H4 (cell line): Measurements from ENCODE around the gene SPTAN1. TPM values are rescaled to one million over a fixed set of nuclear protein-coding genes. Genes with fewer than 3 reads are reported as not detected.
"Not testable (repeated sequence)": the region's sequence is repeated elsewhere in the genome, so short reads cannot be mapped to it uniquely, and the experiment has no call there.

Experiments used
- DNase-seq: peaks from one replicate; pipeline ENCODE4 v3.0.0-alpha.2; 2015; ENCODE audit warnings: low spot score
- total RNA-seq: library from RNA; depleted of rRNA; stranded (reverse); fragments of >200 nt; shearing (Covaris generic); gene quantifications from 2 replicates; pipeline ENCODE4 v1.2.3, GENCODE V29; 2014; rRNA removed

SPTAN1 gene
- 46.5 and 52.8 TPM in 2 replicates for total RNA-seq

- DNase-seq: peak; percentile 78
These were observed at the start of gene SPTAN1 for GRCh38 chr9:128552153-128552743. Gene SPTAN1, plus strand, starts transcription at chr9:128552587. Its CDS starts 14,154 bp downstream, at chr9:128566741.

- DNase-seq: not testable (repeated sequence)
These were observed 49.0 kb upstream of the SPTAN1 start for GRCh38 chr9:128503415-128503825.

GRCh38 chr9:128503870-128504269 is 48.5 kb upstream of the SPTAN1 start:
- no peak for DNase-seq

GRCh38 chr9:128504485-128505413 is 47.6 kb upstream of the SPTAN1 start, which contains the start of gene GLE1:
Gene GLE1, plus strand, starts transcription at chr9:128504719. Its CDS starts 87 bp downstream, at chr9:128504806.
- peak; percentile 79 for DNase-seq

GRCh38 chr9:128505414-128505765 is 47.0 kb upstream of the SPTAN1 start:
- DNase-seq: no peak

- DNase-seq: not testable (repeated sequence)
These were observed 46.5 kb upstream of the SPTAN1 start for GRCh38 chr9:128505906-128506305.

GRCh38 chr9:128512820-128513219 is 39.6 kb upstream of the SPTAN1 start:
- DNase-seq: no peak

- no peak for DNase-seq
These were observed 30.4 kb upstream of the SPTAN1 start for GRCh38 chr9:128521956-128522355.

- no peak for DNase-seq
These were observed 29.0 kb upstream of the SPTAN1 start for GRCh38 chr9:128523199-128523925.

GRCh38 chr9:128526720-128527119 is 25.7 kb upstream of the SPTAN1 start:
- DNase-seq: no peak

GRCh38 chr9:128528445-128529160 is 23.8 kb upstream of the SPTAN1 start:
- no peak for DNase-seq

GRCh38 chr9:128529191-128529590 is 23.2 kb upstream of the SPTAN1 start:
- no peak for DNase-seq

- no peak for DNase-seq
These were observed 19.8 kb upstream of the SPTAN1 start for GRCh38 chr9:128532581-128532980.

GRCh38 chr9:128540634-128541360 is 11.6 kb upstream of the SPTAN1 start:
- no peak for DNase-seq

- no peak for DNase-seq
These were observed 5.9 kb upstream of the SPTAN1 start for GRCh38 chr9:128546504-128546903.

GRCh38 chr9:128548876-128549275 is 3.5 kb upstream of the SPTAN1 start:
- DNase-seq: no peak

- DNase-seq: no peak
These were observed 2.2 kb upstream of the SPTAN1 start for GRCh38 chr9:128550226-128550625.

GRCh38 chr9:128550770-128551656 is 1.4 kb upstream of the SPTAN1 start:
- DNase-seq: no peak

GRCh38 chr9:128551657-128552152 is 682 bp upstream of the SPTAN1 start:
- no peak for DNase-seq
